GM19099 (cell line): ENCODE results near the gene PROKR1.

ENCODE experiments used
- POLR2A ChIP-seq: IDR thresholded peaks from 3 replicates; pipeline ENCODE4 v1.6.1; 2011; ENCODE audit warnings: low read depth; ENCODE audit not compliant: insufficient read length; ENCODE audit errors: extremely low read depth

Gene PROKR1

GRCh38 chr2:68643011-68643873 lies at the start of gene PROKR1:
PROKR1 (plus strand) TSS chr2:68643579; CDS start chr2:68645822, 2,243 bp downstream.
- no peak for TF ChIP-seq POLR2A

- no peak for TF ChIP-seq POLR2A
Measured at GRCh38 chr2:68594041-68594440, 49.3 kb upstream of the PROKR1 start.

GRCh38 chr2:68594674-68595492 lies 48.5 kb upstream of the PROKR1 start:
- TF ChIP-seq POLR2A = no peak

GRCh38 chr2:68603059-68603458 lies 40.3 kb upstream of the PROKR1 start:
- TF ChIP-seq POLR2A = no peak

GRCh38 chr2:68604077-68604476 lies 39.3 kb upstream of the PROKR1 start:
- TF ChIP-seq POLR2A = no peak

GRCh38 chr2:68605939-68606338 lies 37.4 kb upstream of the PROKR1 start:
- no peak for TF ChIP-seq POLR2A

- TF ChIP-seq POLR2A = no peak
Measured at GRCh38 chr2:68606759-68607158, 36.6 kb upstream of the PROKR1 start.

- TF ChIP-seq POLR2A = no peak
Measured at GRCh38 chr2:68607837-68608236, 35.5 kb upstream of the PROKR1 start.

GRCh38 chr2:68612765-68613519 lies 30.4 kb upstream of the PROKR1 start:
- no peak for TF ChIP-seq POLR2A

- TF ChIP-seq POLR2A = no peak
Measured at GRCh38 chr2:68620772-68621171, 22.6 kb upstream of the PROKR1 start.

GRCh38 chr2:68623820-68624219 lies 19.6 kb upstream of the PROKR1 start:
- no peak for TF ChIP-seq POLR2A

- TF ChIP-seq POLR2A = no peak
Measured at GRCh38 chr2:68627615-68628014, 15.8 kb upstream of the PROKR1 start.

- TF ChIP-seq POLR2A = no peak
Measured at GRCh38 chr2:68632021-68632420, 11.4 kb upstream of the PROKR1 start.

GRCh38 chr2:68637047-68637446 lies 6.3 kb upstream of the PROKR1 start:
- TF ChIP-seq POLR2A = no peak

GRCh38 chr2:68643874-68644485 lies 601 bp downstream of the PROKR1 start:
- TF ChIP-seq POLR2A = no peak

GRCh38 chr2:68645523-68645922 lies 2.1 kb downstream of the PROKR1 start:
- TF ChIP-seq POLR2A = no peak

GRCh38 chr2:68646303-68646702 lies 2.9 kb downstream of the PROKR1 start:
- no peak for TF ChIP-seq POLR2A
